NOMO-1 treated with DMSO at 0.1 percent for 48 hours (cell line): ENCODE results near the gene ZNF611.
"Not testable (repeated sequence)": the region's sequence is repeated elsewhere in the genome, so short reads cannot be mapped to it uniquely, and the experiment has no call there.

Experiments
- DNase-seq: peaks from one replicate; lab custom pipeline; 2025; ENCODE audit not compliant: unreplicated experiment; lab: John Stamatoyannopoulos, UW

ZNF611 gene

DNA sequence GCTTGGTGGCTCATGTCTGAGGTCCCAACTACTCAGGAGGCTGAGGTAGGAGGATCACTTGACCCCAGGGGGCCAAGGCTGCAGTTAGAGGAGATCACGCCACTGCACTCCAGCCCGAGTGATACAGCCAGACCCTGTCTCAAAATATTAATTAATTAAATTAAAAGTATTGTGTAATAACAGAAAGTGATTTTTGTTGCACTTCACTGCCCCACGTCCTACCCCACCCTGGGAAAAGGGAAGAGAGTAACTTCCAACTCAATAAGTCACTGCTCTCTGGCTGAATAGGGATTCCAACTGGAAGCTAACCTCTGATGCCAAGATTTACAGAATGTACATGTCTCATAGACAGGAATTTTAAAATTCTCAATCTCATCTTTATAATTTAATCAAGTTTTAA is 47.2 kb downstream of the ZNF611 start:
- no peak for DNase-seq

- no peak for DNase-seq
Measured at GRCh38 chr19:52685811-52686210, 49.0 kb downstream of the ZNF611 start.

GRCh38 chr19:52681216-52681615 is 53.6 kb downstream of the ZNF611 start:
- not testable (repeated sequence) for DNase-seq

DNA sequence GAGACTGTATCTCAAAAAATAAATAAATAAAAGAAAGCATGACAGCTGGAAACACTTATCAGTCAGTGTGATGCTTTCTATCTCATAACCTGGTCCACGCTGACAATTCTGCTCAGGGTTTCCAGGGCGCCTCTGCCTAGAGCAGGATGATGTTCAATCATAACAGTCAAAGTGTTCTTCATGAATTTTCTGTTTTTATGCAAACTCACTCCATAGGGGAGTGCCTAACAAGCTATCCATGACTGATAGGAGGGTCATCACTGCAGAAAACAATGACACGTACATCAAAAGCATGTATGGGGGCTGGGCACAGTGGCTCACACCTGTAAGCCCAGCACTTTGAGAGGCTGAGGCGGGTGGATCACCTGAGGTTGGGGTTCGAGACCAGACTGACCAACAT is 55.2 kb downstream of the ZNF611 start:
- DNase-seq, result no peak

GRCh38 chr19:52675239-52675638 is 59.6 kb downstream of the ZNF611 start:
- not testable (repeated sequence) for DNase-seq

GRCh38 chr19:52673014-52673413 is 61.8 kb downstream of the ZNF611 start:
- DNase-seq, result no peak

DNA sequence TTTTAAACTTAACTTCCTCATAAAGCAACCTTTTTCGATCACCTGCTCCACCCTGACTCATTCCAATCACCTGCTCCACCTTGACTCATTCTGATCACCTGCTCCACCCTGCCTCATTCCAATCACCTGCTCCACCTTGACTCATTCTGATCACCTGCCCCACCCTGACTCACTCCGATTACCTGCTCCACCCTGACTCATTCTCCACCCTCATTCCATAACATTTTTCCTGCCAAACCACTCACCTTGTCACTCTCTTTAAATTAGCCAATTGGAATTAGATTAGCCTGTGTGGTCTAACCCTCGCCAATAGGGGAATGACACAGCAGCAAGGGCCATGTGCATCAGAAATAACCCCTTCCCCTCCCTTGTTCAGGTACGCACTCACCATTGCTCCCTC is 64.8 kb downstream of the ZNF611 start:
- no peak for DNase-seq

DNA sequence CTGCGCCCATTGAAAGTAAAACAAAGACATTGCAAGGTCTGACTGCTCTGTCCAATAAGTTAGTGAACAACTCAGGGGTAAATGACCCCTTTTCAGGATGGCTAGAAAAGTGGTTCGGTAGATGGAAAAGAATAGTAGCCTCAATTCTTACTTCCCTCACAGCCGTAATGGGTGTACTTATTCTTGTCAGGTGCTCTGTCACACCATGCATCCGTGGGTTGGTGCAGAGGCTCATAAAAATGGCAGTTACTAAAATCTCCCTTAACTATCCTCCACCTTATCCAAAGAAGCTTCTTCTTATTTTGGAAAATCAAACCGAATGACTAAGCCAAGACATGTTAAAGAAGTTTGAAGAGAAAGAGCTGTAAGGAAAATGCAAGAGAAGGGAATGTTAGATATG is 65.3 kb downstream of the ZNF611 start:
- DNase-seq, result no peak

DNA sequence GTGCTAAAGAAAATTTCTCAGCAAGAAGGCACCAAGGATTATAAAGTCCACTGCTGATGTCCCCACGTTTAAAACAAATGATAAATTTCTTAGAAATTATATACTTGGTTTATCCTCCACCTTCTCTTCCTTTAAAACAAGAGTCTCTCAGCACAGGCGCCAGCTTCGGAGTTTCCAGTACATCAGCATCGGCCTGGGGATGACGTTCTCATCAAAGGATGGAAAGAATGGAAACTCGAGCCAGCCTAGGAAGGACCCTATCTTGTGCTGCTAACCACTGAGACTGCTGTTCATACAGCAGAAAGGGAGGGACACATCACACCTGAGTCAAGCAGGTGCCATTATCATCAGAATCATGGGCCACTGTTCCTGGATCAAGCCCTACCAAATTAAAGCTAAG is 66.9 kb downstream of the ZNF611 start:
- no peak for DNase-seq

DNA sequence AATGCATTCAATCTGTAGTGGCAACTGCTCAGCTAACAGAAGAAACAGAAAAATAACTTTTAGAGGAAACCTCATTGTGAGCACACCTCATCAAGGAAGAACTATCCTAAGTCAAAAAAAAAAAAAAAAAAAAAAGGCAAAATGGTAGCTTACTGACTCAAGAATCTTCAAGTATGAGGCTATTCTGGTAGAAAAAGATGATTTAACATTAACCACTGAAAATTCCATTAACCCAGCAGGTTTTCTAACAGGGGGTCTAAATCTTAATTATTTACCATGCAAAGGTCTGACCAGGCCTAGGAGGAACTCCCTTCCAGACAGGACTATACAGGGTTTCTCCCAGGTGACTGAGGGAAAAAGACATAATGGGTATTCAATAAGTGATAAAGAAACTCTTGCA is 68.3 kb downstream of the ZNF611 start:
- no peak for DNase-seq

GRCh38 chr19:52665529-52665928 is 69.3 kb downstream of the ZNF611 start:
- DNase-seq, result no peak

DNA sequence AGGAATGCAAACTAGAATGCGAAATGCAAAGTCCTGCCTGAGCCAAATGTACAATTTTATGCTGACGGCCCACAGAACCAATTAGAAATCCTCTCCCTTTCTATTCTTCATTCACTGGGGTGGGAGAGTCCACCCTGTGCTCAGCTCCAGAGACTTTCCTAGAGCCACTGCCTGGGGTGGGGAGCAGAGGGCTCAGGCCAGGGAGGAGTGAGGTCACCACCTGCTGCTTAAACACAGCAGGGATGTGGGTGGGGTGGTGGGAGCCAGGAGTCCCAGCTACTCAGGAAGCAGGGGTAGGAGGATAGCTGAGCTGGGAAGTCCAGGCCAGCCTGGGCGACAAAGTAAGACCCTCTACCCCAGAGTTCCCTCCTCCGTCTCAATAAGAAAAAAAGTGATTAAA is 69.8 kb downstream of the ZNF611 start:
- DNase-seq, result no peak

- no peak for DNase-seq
Measured at GRCh38 chr19:52664461-52664860, 70.4 kb downstream of the ZNF611 start.

GRCh38 chr19:52662631-52663030 is 72.2 kb downstream of the ZNF611 start:
- DNase-seq, result no peak

DNA sequence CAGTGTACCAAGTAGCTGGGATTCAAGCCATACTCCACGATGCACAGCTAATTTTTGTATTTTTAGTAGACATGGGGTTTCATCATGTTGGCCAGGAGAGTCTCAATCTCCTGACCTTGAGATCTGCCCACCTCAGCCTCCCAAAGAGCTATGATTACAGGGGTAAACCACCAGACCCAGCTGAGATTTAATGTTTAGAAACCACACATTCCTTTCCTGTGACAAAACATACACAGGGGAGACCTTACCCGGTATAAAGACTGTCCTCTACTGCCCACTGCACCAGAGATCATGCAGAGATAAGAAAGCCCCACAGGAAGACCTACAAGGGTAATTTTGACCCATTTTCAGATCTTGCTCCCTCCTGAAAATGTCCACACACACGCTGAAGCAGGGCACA is 73.9 kb downstream of the ZNF611 start:
- no peak for DNase-seq

DNA sequence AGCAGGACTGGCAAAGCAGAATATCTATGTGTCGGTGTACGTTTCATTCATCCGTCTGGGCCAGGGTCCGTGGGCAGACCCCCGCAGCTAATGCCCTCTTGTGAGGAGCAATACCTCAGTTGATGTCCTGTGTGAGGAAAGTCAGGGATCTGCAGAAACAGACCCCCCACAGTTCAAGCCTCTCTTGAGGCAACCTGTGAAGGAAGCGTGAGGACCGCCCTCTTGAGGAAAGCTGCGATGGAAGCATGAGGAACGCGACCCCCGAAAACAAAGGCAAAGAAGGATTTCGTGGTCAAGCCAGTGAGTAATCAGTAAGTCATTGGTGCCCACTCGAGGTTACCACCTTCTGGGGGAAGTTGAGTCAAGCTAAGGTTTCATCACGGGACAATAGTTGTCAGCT is 75.8 kb downstream of the ZNF611 start:
- DNase-seq, result no peak

DNA sequence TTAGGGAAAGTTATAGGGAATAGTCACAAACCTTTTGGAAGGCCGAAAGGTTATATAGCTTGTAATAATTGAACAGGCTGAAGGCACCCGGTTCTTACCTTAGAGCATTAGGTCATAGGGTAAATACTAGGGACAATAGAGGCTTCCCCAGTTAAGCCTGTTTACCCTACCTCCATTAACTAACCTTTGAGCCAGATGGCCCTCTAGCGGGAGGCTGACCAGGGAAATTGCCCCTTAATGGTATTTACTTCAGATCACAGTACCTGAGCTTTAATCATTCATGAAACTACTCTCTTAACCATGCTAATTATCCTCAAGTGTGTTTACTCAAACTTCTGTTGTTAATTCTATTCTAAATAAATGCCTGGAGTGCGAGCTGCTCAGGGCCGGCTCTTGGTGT is 76.2 kb downstream of the ZNF611 start:
- DNase-seq, result no peak

GRCh38 chr19:52653161-52653560 is 81.7 kb downstream of the ZNF611 start:
- DNase-seq, result no peak
